ENCODE results near the gene PPFIA3. TPM values are rescaled to one million over a fixed set of nuclear protein-coding genes. Genes with fewer than 3 reads are reported as not detected.

The PPFIA3 gene
- total RNA-seq, 1 experiment from 2014 or later, result 28.1 TPM

- H3K27me3 ChIP-seq (ENCODE audit: insufficient read depth, low read length), result no peaks in the 10 kb centered on the region
- H3K9me3 ChIP-seq (ENCODE audit: control insufficient read depth in 1 of 2, insufficient read depth in 1 of 2, low read depth in 1 of 2, low read length in 2 of 2), result no peaks in the 10 kb centered on the region
- H4K20me1 ChIP-seq (ENCODE audit: insufficient read depth), result no peaks in the 10 kb centered on the region
- peak overlapping the region; percentile 40 to 60 for H3K4me3 ChIP-seq (replicated peaks in 1 of 2; ENCODE audit: low read depth in 1 of 2, low read length in 2 of 2)
- ATAC-seq (peak; percentile 94), DNase-seq (ENCODE audit: low read depth, low spot score) (peak; percentile 95)
- ChIA-PET CTCF (interaction anchor here (0.6 to 2.2 kb wide), 12 partner anchors 8 to 573 kb away, joined by 3 to 17 read pairs (median 4); partner anchors contain the start of genes GYS1, LIN7B and RUVBL2), POLR2A (interaction anchor here (0.6 to 2.3 kb wide), 13 partner anchors 8 to 1403 kb away, joined by 3 to 9 read pairs (median 4); partner anchors contain the start of genes GYS1, LIN7B, PPFIA3 and RUVBL2), RAD21 (ENCODE audit: low non-redundant PET in 1 of 2, low total read pairs in 2 of 2, uncharacterized antibody in 2 of 2, unreplicated experiment in 2 of 2) (interaction anchor here (0.6 to 0.7 kb wide), 3 partner anchors 25 to 202 kb away, joined by 3 to 5 read pairs (median 3); no protein-coding TSS in a partner anchor)
- H3K79me2 ChIP-seq (ENCODE audit: insufficient read depth, low read length), result no peaks in the 10 kb centered on the region
- intact Hi-C loops (cut with micrococcal nuclease), result no loop called here
- H3K36me3 ChIP-seq (ENCODE audit: control insufficient read depth in 1 of 2, insufficient read depth in 2 of 2, low read length in 2 of 2), result peaks cover 0 to 5% of the 10 kb centered on the region in 2 experiments; a peak in 1 of 4 replicates
- BruUV-seq (replicated peaks), result no TSS peak
- H3K4me2 ChIP-seq (ENCODE audit: low read length), result peak overlapping the region; percentile 88
- H3K9ac ChIP-seq (ENCODE audit: low read length), result peak overlapping the region; percentile 57
- peaks cover 12 to 21% of the 10 kb centered on the region in 2 experiments for H3K4me1 ChIP-seq (ENCODE audit: control insufficient read depth in 1 of 2, insufficient read depth in 2 of 2, low read length in 2 of 2)
- H3K27ac ChIP-seq (ENCODE audit: low read depth, low read length), result peak overlapping the region; percentile 60
- peak overlapping the region; percentile 88 for H2AFZ ChIP-seq (ENCODE audit: low read depth, low read length, poor library complexity, severe bottlenecking)
- H3K9me2 ChIP-seq (ENCODE audit: insufficient read depth), result no peaks in the 10 kb centered on the region
- TF ChIP-seq ZBTB33 (IDR thresholded peaks at IDR 0.05; ENCODE audit: extremely low read depth, insufficient replicate concordance, low read length), result peak; percentile 47
- peak; percentile 30; the same call in 1 of the 2 replicates for TF ChIP-seq ZFX (IDR thresholded peaks at IDR 0.05)
- TF ChIP-seq POLR2AphosphoS5 (IDR thresholded peaks at IDR 0.05; ENCODE audit: low read depth, low read length), result peak; percentile 62
- no peak for TF ChIP-seq EGR1 (IDR thresholded peaks at IDR 0.05; ENCODE audit: low read depth)
- TF ChIP-seq FOSL1 (IDR thresholded peaks at IDR 0.05; ENCODE audit: low read depth), result no peak
- TF ChIP-seq CTCF (IDR thresholded peaks at IDR 0.05 in 2 of 3, conservative IDR thresholded peaks at IDR 0.05 in 1 of 3; ENCODE audit: borderline replicate concordance in 1 of 3, insufficient read depth in 1 of 3, low read depth in 2 of 3, low read length in 2 of 3), result 0 out of 6 replicates have a peak, but pooled peaks of 1 of the 3 experiments have one; percentile 10
- TF ChIP-seq MAX (IDR thresholded peaks at IDR 0.05), result peak; percentile 99
- no peak for TF ChIP-seq REST (IDR thresholded peaks at IDR 0.05; ENCODE audit: low read depth)
- TF ChIP-seq RAD21 (IDR thresholded peaks at IDR 0.05; ENCODE audit: low read depth), result no peak
- TF ChIP-seq SRF (IDR thresholded peaks at IDR 0.05; ENCODE audit: low read depth), result no peak
- TF ChIP-seq ATF3 (IDR thresholded peaks at IDR 0.05), result no peak
- no peak for TF ChIP-seq EZH2phosphoT487 (IDR thresholded peaks at IDR 0.05; ENCODE audit: borderline replicate concordance)
- TF ChIP-seq SP1 (IDR thresholded peaks at IDR 0.05; ENCODE audit: low read depth), result peak; percentile 53; the same call in 1 of the 2 replicates
- TF ChIP-seq ZNF274 (IDR thresholded peaks at IDR 0.05; ENCODE audit: low read depth, low read length), result no peak
- TF ChIP-seq POLR2A (IDR thresholded peaks at IDR 0.05; ENCODE audit: borderline replicate concordance, extremely low read depth, insufficient read depth, insufficient read length), result no peak
- TF ChIP-seq SIN3A (IDR thresholded peaks at IDR 0.05; ENCODE audit: low read depth), result no peak
- TF ChIP-seq CEBPB (IDR thresholded peaks at IDR 0.05; ENCODE audit: low read depth), result no peak
- TF ChIP-seq JUND (IDR thresholded peaks at IDR 0.05), result no peak
Observed at GRCh38 chr19:49127674-49128544, 8.6 kb downstream of the PPFIA3 start.
